Suppressor macrophage treated with lipopolysaccharide for 4 hours (primary cell): Measurements from ENCODE around the gene EFEMP2.

Experiments
- DNase-seq: peaks from one replicate; pipeline ENCODE4 v3.0.0-alpha.2; 2020

EFEMP2 gene

DNA sequence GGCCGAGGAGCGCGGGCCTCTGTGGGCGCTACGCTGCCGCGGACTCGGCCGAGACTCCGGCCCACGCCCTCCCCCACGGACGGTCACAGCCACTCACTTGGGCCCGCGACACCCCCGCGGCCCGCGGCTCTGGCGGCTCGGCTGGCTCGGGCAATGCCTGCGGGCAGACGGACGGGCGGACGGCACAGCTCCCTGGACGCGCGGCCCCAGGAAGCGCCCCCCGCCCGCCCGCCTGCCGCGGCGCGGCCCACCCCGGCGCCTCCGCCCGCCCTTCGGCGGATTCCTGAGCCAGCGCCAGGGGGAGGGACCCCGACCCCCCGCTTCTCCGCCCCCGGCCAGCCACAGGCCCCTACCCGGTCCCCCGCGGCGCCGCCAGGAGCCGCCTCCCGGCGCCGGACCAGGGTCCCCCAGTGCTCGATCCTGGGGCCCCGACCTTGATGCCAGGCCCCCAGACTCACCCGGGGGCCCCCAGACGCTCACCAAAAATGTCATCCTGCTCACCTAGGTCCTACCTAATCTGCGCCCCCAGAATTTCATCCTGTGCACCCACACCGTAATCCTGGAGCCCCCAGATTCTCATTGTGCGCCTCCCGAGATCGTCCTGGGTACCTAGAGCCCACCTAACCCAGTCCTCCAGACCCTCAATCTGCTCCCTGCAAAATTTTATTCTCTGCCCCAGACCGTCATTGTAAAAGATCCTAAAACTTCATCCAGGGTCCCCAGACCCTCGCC is at the start of gene EFEMP2:
Gene EFEMP2, minus strand, starts transcription at position 215 of the 732 bp plus-strand sequence. CDS start 446 bp downstream, outside the sequence.
- no peak for DNase-seq

- DNase-seq: no peak
Observed at GRCh38 chr11:65921876-65922275, 49.3 kb upstream of the EFEMP2 start.

- DNase-seq: no peak
Observed at GRCh38 chr11:65921033-65921555, 48.5 kb upstream of the EFEMP2 start.

DNA sequence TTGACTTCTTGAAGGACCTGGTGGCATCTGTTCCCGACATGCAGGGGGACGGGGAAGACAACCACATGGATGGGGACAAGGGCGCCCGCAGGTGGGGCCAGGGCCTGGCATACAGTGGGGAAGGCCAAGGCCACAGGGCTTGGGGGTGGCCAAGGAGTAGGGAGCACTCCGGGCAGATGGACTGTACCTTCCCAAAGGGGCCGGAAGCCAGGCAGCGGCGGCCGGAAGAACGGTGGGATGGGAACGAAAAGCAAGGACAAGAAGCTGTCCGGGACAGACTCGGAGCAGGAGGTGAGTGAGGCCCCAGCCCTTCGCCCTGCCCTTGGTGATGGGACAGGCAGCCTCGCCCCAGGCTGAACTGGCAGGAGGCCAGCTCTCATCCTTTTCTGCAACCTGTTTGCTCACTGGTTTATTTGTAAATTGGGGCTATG is 47.8 kb upstream of the EFEMP2 start:
- DNase-seq: no peak

- DNase-seq: no peak
Observed at GRCh38 chr11:65919573-65920371, 47.2 kb upstream of the EFEMP2 start.

DNA sequence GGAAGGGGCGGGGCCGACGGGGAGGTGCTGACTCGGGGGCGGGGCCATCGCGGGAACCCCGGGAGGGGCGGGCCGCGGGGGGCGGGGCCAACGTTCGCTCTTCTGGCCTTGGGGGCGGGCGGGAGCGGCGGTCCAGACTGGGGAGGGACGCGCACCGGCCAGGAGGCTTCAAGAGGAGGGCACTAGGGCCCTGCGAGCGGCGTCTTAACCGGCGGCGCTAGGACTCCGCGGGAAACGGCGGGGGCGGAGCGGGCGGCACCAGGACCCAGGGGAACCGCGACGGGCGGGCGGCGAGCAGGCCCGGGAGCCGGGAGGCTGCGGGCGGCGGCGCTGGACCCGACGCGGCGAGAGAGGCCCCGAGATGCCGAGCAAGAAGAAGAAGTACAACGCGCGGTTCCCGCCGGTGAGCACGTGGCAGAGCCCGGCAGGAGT is 46.6 kb upstream of the EFEMP2 start, which contains the start of gene DRAP1:
Gene DRAP1, plus strand, starts transcription at position 286 of the 432 bp plus-strand sequence. Its CDS starts 76 bp downstream, at position 362.
- DNase-seq: peak; percentile 100

DNA sequence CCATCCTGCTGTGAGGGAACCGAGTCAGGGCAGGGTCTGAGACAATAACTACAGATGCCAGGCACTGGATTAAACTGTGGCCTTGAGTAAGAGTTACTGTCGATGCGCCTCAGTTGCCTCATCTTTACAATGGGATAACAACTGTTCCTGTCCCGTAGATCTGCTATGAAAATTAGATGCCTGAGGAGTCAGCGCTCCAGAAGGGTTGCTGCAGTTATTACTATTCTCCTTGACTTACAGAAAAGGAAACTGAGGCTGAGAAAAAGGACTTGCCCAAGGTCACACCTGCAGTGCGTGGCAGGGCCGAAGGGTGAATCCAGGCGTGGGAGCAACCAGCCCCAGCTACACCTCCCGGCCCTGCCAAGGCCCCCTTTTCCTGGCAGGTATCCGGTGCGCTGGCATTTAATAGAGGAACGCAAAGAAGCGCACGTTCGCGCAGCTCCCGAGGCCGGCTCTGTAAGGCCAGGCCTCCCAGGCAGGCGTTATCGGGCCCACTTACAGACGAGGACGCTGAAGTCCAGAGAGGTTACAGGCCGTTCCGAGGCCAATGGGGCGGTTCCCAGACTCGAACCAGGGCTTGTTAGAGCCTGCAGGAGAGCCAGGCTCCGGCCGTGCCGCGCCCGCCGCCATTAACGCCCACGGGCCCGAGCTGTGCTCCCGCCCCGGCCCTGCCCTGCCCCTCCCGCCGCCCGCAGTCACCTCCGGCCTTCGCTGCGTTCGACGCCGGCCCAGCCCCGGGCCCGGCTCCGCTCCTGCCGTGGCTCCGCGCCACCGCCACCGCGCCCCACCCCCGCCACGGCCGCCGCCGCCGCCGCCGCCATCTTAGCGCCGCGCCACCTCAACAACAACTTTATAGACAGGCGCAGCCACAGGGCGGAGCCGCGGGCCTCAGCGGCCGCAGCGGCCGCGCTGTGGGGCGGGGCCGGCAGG is 45.9 kb upstream of the EFEMP2 start, which contains the start of gene C11orf68:
Gene C11orf68, minus strand, starts transcription at position 852 of the 930 bp plus-strand sequence. Its CDS starts 31 bp downstream, at position 821.
- no peak for DNase-seq

- no peak for DNase-seq
Observed at GRCh38 chr11:65917434-65918210, 45.0 kb upstream of the EFEMP2 start.

DNA sequence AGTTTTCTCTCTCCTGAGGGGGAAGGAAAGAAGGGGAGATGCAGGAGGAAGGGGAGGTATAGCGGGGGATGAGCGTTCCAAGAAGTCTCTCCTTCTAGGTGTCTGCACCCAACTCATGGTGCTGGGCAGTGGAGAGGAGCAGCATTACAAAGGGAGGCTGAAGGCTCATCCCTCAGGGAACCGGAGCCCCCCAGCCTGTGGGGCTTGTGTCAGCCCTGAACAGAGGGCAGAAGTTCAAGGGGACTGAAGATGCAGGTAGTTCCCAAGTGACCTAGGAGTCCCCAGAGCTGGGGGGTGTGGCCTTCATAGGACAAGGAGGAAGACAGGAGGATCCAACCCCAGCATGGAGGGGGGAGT is 44.5 kb upstream of the EFEMP2 start:
- DNase-seq: no peak

DNA sequence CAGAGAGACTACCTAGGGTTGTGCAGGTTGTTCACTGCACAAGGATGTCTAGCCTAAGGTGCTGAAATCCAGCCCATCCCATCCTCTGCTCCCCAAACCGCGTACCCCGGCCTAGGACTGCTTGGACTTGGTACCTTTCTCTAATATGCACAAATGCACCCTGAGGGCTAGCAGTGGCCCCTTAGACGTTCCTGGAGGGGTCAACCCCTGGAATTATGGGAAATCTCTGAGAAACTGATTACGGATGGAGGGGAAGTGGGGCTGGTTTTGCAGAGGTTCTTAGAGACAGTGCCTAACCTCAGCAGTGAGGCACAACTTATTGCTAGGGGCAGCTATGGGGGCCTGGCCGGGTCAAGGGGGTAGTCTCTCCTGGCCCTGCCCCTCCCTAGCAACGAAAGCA is 43.8 kb upstream of the EFEMP2 start:
- DNase-seq: no peak

DNA sequence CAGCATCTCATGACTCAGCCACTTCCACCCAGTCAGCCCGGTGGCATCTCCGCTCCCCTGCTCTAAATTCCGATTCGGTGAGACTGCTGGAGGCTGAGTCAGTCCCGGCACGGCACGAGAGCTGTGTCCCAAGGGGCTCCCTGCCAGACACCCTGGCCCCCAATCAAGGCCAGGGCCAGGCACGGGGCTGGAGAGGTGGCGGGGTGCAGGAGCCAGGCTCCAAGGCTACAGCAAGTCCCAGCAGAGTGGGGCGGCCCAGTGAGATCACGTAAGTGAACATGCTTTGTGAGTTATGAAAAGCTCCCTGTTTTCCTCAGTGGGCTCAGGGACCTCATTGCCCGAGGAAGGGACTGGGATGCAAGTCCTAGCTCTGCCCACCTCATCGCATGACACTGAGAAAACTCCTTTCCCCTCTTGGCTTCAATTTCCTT is 43.2 kb upstream of the EFEMP2 start:
- peak; percentile 64 for DNase-seq

GRCh38 chr11:65915101-65915820 is 42.7 kb upstream of the EFEMP2 start:
- no peak for DNase-seq

- no peak for DNase-seq
Observed at GRCh38 chr11:65912845-65913244, 40.2 kb upstream of the EFEMP2 start.

GRCh38 chr11:65911682-65912568 is 39.3 kb upstream of the EFEMP2 start:
- peak; percentile 32 for DNase-seq

GRCh38 chr11:65907878-65908277 is 35.3 kb upstream of the EFEMP2 start:
- no peak for DNase-seq

DNA sequence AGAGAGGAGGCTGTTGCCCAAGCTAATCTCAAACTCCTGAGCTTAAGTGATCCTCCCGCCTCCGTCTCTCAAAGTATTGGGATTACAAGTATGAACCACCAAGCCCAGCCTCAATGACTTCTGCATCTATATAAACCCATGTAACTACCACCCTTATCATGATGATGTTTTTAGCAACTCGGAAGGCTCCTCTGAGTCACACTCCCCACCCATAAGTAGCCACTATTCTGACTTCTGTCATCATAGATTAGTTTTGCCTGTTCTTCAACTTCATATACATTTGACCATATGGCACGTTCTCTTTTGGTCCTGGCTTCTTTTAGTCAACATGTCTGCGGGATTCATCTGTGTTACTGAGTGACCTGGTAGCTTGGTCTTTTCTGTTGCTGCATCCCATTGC is 34.0 kb upstream of the EFEMP2 start:
- DNase-seq: no peak

DNA sequence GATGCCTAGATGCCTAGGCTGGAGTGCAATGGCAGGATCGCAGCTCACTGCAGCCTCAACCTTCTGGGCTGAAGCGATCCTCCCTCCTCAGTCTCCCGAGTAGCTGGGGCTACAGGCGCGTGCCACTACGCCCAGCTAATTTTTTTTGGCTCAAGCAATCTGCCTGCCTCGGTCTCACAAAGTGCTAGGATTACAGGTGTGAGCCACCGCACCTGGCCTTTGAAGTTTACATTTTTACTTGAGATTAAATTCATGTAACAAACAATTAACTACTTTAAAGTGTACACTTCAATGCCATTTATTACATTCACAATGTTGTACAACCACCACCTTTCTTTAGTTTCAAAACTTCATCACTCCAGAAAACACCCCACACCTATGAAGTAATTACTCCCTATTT is 31.1 kb upstream of the EFEMP2 start:
- no peak for DNase-seq

DNA sequence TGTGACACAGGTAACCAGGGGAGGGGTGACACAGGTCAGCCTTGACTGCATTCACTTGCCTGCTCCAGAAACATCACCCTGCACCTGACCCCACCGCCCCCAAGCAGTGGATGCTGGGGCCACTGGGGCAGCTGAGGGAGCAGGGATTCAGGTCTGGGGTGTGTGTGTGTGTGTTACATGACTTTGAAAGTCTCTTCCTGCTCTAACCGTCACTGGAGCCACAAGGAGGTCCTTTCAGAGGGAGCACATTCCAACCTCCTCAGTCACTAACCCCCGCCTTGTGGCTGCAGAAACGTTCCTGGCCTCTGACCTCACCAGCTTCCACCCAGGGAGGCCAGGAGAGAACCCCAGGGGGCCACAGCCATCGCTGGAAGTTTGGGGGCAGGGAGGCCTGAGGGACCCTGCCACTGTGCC is 30.5 kb upstream of the EFEMP2 start:
- DNase-seq: no peak

DNA sequence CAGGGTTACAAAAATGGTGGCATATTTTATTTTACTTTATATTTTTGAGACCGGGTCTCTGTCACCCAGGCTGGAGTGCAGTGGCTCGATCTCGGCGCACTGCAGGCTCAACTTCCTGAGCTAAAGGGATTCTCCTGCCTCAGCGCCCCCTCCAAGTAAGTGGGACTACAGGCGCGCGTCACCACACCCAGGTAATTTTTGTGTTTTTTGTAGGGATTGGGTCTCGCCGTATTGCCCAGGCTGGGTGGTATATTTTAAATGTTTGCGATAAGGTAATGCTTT is 28.2 kb upstream of the EFEMP2 start:
- DNase-seq: no peak
